ENCODE results near the gene GABARAPL1.
A peak's percentile ranks its signal among the peaks of the same experiment; 100 is the strongest.

GABARAPL1 gene

DNA sequence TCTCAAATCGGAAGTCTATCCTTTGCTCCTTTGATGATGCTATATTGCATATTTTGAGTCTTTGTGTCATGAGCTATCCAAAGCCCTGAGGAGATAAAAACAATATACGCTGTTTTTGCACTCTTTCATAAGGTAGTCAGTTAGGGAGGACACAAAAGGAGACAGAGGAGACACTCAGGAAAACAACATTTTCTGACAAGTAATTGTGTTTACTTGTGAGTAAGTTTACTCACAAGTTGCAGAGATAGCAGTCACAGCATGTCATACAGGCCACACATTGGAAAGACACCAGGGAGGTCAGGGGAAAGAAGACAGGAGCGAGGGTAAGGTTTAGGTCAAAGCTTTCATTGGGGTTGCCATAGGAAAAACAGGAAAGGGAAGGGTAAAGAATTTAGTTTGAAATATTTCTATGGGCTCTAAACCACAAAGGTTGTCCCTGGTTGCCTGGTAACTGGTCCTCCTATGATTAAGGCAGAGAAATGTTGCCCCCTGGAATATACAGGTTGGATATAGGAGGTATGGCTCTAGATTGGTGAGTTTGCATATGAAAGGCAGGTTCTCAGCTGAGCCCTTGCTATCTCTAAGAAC, 7.4 kb upstream of the GABARAPL1 start:
- Histone ChIP-seq H3K36me3 (ENCODE audit: insufficient read depth) (no peaks in the 10 kb centered on the region), H3K4me1 (ENCODE audit: low read depth, poor library complexity, severe bottlenecking) (no peaks in the 10 kb centered on the region), H3K27me3 (ENCODE audit: insufficient read depth, low read depth) (no peaks in the 10 kb centered on the region), H3K79me2 (ENCODE audit: insufficient read depth, low read depth) (no peaks in the 10 kb centered on the region), H3K27ac (no peak overlapping the region), H2AFZ (ENCODE audit: low read depth) (no peak overlapping the region), H3K4me2 (no peak overlapping the region), H3K4me3 (IDR thresholded peaks at IDR 0.05; ENCODE audit: insufficient read depth, low read depth, low read length) (no peak overlapping the region), H3K9ac (no peak overlapping the region), H4K20me1 (ENCODE audit: insufficient read depth) (no peaks in the 10 kb centered on the region)
- TF ChIP-seq, protein P1, sequence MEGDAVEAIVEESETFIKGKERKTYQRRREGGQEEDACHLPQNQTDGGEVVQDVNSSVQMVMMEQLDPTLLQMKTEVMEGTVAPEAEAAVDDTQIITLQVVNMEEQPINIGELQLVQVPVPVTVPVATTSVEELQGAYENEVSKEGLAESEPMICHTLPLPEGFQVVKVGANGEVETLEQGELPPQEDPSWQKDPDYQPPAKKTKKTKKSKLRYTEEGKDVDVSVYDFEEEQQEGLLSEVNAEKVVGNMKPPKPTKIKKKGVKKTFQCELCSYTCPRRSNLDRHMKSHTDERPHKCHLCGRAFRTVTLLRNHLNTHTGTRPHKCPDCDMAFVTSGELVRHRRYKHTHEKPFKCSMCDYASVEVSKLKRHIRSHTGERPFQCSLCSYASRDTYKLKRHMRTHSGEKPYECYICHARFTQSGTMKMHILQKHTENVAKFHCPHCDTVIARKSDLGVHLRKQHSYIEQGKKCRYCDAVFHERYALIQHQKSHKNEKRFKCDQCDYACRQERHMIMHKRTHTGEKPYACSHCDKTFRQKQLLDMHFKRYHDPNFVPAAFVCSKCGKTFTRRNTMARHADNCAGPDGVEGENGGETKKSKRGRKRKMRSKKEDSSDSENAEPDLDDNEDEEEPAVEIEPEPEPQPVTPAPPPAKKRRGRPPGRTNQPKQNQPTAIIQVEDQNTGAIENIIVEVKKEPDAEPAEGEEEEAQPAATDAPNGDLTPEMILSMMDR (conservative IDR thresholded peaks at IDR 0.05; ENCODE audit: low read depth, low read length), result no peak

DNA sequence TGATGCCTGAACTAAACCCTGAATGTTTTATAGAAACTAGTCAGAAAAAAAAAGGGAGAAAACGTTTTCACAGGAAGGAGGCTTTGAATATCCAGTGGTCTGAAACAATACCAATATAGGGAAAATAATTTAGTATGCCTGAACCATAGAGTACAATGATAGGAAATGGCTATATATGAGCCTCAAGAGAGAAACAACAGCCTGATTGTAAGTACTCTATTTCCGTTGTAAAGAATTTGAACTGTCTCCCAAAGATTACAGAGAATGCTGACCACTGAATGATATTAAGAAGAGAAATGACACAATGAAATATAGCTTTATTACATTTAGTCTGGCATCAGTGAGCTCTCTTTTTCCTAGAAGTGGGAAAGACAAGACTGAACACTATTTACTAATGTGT, 5.5 kb upstream of the GABARAPL1 start:
- Histone ChIP-seq H3K4me1 (ENCODE audit: low read depth, poor library complexity, severe bottlenecking) (no peaks in the 10 kb centered on the region), H3K36me3 (ENCODE audit: insufficient read depth) (no peaks in the 10 kb centered on the region)
- TF ChIP-seq, protein P1 (conservative IDR thresholded peaks at IDR 0.05; ENCODE audit: low read depth, low read length), result no peak

DNA sequence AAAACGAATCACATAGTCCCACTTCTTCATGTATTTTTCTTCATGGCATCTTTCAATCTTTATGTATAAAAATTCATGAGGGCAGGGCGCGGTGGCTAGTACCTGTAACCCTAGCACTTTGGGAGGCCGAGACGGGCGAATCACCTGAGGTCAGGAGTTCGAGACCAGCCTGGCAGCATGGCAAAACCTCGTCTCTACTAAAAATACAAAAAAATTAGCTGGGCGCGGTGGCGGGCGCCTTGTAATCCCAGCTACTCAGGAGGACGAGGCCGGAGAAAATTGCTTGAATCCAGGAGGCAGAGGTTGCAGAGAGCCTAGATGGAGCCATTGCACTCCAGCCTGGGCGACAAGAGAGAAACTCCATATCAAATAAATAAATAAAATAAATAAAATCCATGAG, 2.5 kb upstream of the GABARAPL1 start:
- peaks cover 12% of the 10 kb centered on the region for H3K4me1 ChIP-seq (ENCODE audit: low read depth, poor library complexity, severe bottlenecking)
- H4K20me1 ChIP-seq (ENCODE audit: insufficient read depth), result no peaks in the 10 kb centered on the region
- H3K9ac ChIP-seq, result no peak overlapping the region
- TF ChIP-seq, protein P1 (conservative IDR thresholded peaks at IDR 0.05; ENCODE audit: low read depth, low read length), result no peak
- H3K27ac ChIP-seq, result no peak overlapping the region
- no peaks in the 10 kb centered on the region for H3K79me2 ChIP-seq (ENCODE audit: insufficient read depth, low read depth)
- no peak overlapping the region for H3K4me2 ChIP-seq
- no peaks in the 10 kb centered on the region for H3K27me3 ChIP-seq (ENCODE audit: insufficient read depth, low read depth)
- H3K36me3 ChIP-seq (ENCODE audit: insufficient read depth), result no peaks in the 10 kb centered on the region
- H2AFZ ChIP-seq (ENCODE audit: low read depth), result no peak overlapping the region
- H3K4me3 ChIP-seq (IDR thresholded peaks at IDR 0.05; ENCODE audit: insufficient read depth, low read depth, low read length), result no peak overlapping the region

More for the DNA sequence above, 5.5 kb upstream of the GABARAPL1 start:
- H3K79me2 ChIP-seq (ENCODE audit: insufficient read depth, low read depth), result no peaks in the 10 kb centered on the region
- H3K4me3 ChIP-seq (IDR thresholded peaks at IDR 0.05; ENCODE audit: insufficient read depth, low read depth, low read length), result no peak overlapping the region
- H2AFZ ChIP-seq (ENCODE audit: low read depth), result no peak overlapping the region
- no peak overlapping the region for H3K4me2 ChIP-seq
- no peaks in the 10 kb centered on the region for H4K20me1 ChIP-seq (ENCODE audit: insufficient read depth)
- H3K9ac ChIP-seq, result no peak overlapping the region
- H3K27ac ChIP-seq, result no peak overlapping the region
- no peaks in the 10 kb centered on the region for H3K27me3 ChIP-seq (ENCODE audit: insufficient read depth, low read depth)

DNA sequence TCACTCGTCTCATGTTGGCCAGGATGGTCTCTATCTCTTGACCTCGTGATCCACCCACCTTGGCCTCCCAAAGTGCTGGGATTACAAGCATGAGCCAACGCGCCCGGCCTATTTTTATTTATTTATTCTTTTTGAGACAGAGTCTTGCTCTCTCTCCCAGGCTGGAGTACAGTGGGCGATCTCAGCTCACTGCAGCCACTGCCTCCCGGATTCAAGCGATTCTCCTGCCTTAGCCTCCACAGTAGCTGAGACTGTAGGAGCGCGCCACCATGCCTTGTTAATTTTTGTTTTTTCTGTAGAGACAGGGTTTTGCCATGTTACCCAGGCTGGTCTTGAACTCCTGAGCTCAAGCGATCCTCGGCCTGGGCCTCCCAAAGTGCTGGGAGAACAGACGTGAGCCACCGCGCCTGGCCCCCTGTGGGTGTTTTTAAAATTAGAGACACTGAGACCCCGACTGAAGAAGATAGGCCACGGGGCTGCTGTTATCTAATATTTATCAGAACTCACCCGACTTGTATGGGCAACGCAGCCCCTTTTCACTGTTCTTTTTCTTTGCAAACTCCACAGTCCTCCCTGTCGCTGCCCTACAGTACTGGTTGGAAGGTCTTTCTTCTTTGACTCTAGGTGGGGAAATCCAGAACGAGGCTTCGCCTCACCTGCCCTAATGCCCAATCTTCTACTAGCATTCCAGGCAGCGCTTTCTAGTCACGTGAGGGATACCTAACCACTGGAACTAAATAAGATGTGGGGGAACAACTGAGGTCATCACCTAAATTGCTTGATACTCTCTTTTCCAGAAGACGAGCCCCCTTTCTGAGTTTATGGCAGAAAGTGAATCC, 1.4 kb upstream of the GABARAPL1 start:
- Histone ChIP-seq H3K4me2 (peak overlapping the region; percentile 65; the same call in 1 of the 2 replicates), H3K79me2 (ENCODE audit: insufficient read depth, low read depth) (no peaks in the 10 kb centered on the region), H3K4me1 (ENCODE audit: low read depth, poor library complexity, severe bottlenecking) (peaks cover 19% of the 10 kb centered on the region), H4K20me1 (ENCODE audit: insufficient read depth) (no peaks in the 10 kb centered on the region), H3K9ac (no peak overlapping the region), H3K4me3 (IDR thresholded peaks at IDR 0.05; ENCODE audit: insufficient read depth, low read depth, low read length) (no peak overlapping the region), H2AFZ (ENCODE audit: low read depth) (no peak overlapping the region; the same call in 1 of the 2 replicates), H3K27ac (no peak overlapping the region; the same call in 1 of the 2 replicates), H3K36me3 (ENCODE audit: insufficient read depth) (no peaks in the 10 kb centered on the region), H3K27me3 (ENCODE audit: insufficient read depth, low read depth) (no peaks in the 10 kb centered on the region)
- TF ChIP-seq, protein P1 (conservative IDR thresholded peaks at IDR 0.05; ENCODE audit: low read depth, low read length), result no peak

Data from KMS-11 (cell line).